ENCODE data around the gene ZNF281. TPM values are rescaled to one million over a fixed set of nuclear protein-coding genes. Genes with fewer than 3 reads are reported as not detected.

ZNF281 gene
- polyA plus RNA-seq, 1 donor (not counting 4 experiments of a cell fraction or from before 2014, with no cell fraction given), result 14.7 TPM

DNA sequence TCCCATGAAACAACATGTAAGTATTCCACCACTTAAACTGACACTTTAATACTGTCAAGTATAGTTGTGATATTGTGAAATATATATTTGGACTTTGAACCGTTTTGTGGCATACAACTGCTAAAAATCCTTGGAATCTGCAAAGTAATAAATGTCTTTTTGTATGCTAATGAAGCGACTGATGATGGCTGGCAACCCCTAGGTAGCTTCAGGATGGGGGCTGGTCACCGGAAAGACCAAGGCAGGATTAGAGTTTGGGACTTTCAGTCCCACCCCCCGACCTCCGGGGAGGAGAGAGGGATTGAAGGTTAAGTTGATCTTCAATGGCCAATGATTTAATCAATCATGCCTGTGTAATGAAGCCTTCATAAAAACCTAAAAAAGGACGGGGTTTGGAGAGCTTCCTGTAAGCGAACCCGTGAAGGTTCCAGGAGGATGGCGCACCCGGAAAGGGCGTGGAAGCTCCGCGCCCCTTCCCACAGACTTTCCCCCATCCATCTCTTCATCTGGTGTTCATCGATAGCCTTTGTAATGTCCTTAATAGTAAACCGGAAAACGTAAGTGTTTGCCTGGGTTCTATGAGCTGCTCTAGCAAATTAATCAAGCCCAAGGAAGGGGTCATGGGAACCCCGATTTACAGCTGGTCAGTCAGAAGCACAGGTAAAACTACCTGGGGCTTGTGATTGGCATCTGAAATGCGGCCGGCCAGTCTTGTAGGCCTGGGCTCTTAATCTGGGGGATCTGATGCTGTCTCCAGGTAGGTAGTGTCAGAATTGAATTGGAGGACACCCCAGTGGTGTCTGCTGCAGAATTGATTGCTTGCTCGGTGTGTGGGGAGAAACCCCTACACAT, 1.8 kb upstream of the ZNF281 start:
- H3K79me2 ChIP-seq (ENCODE audit: control insufficient read depth, insufficient read depth, low read length), result peaks cover 32% of the 10 kb centered on the region
- H4K20me1 ChIP-seq (ENCODE audit: control insufficient read depth, extremely low read depth, insufficient read depth, low read length), result no peaks in the 10 kb centered on the region
- no peaks in the 10 kb centered on the region for H3K9me3 ChIP-seq (ENCODE audit: control insufficient read depth, low read depth, low read length)
- no peak overlapping the region for H3K4me2 ChIP-seq (ENCODE audit: control insufficient read depth, extremely low read depth, insufficient read depth, low read depth, low read length)
- peaks cover 42% of the 10 kb centered on the region for H3K4me1 ChIP-seq (ENCODE audit: control insufficient read depth, extremely low read depth, insufficient read depth, low read length)
- no peaks in the 10 kb centered on the region for H3K9me1 ChIP-seq (ENCODE audit: control insufficient read depth, extremely low read depth, insufficient read depth, low read length)
- peaks cover 5 to 10% of the 10 kb centered on the region in 2 experiments for H3K36me3 ChIP-seq (ENCODE audit: control insufficient read depth in 2 of 2, extremely low read depth in 1 of 2, insufficient read depth in 2 of 2, low read length in 2 of 2)
- dilution Hi-C loops (cut with MboI; ENCODE audit: extremely low pct_ligation_motif_present, low sequenced_read_pairs), result no loop called here
- TF ChIP-seq EZH2 (IDR thresholded peaks at IDR 0.05; ENCODE audit: low read length), result no peak
- TF ChIP-seq, protein P1, sequence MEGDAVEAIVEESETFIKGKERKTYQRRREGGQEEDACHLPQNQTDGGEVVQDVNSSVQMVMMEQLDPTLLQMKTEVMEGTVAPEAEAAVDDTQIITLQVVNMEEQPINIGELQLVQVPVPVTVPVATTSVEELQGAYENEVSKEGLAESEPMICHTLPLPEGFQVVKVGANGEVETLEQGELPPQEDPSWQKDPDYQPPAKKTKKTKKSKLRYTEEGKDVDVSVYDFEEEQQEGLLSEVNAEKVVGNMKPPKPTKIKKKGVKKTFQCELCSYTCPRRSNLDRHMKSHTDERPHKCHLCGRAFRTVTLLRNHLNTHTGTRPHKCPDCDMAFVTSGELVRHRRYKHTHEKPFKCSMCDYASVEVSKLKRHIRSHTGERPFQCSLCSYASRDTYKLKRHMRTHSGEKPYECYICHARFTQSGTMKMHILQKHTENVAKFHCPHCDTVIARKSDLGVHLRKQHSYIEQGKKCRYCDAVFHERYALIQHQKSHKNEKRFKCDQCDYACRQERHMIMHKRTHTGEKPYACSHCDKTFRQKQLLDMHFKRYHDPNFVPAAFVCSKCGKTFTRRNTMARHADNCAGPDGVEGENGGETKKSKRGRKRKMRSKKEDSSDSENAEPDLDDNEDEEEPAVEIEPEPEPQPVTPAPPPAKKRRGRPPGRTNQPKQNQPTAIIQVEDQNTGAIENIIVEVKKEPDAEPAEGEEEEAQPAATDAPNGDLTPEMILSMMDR (optimal IDR thresholded peaks at IDR 0.05 in 1 of 3, IDR thresholded peaks at IDR 0.05 in 1 of 3, conservative IDR thresholded peaks at IDR 0.05 in 1 of 3; ENCODE audit: extremely low read depth in 1 of 3, insufficient read depth in 2 of 3, low read length in 3 of 3), result no peak
- no peak for FAIRE-seq
- no peak for DNase-seq (ENCODE audit: low read depth, low spot score)
- no peak overlapping the region for H3K27ac ChIP-seq (ENCODE audit: control insufficient read depth, insufficient read depth, low read length)
- H3K4me3 ChIP-seq (ENCODE audit: control insufficient read depth in 2 of 3, extremely low read depth in 1 of 3, insufficient read depth in 2 of 3, low read depth in 1 of 3, low read length in 3 of 3), result no peak overlapping the region
- no peak overlapping the region for H3K9ac ChIP-seq (ENCODE audit: control insufficient read depth, extremely low read depth, insufficient read depth, low read length)
- no peaks in the 10 kb centered on the region for H3K27me3 ChIP-seq (ENCODE audit: control insufficient read depth, extremely low read depth, insufficient read depth, low read length)
- no peak overlapping the region for H2AFZ ChIP-seq (ENCODE audit: control insufficient read depth, low read length)

DNA sequence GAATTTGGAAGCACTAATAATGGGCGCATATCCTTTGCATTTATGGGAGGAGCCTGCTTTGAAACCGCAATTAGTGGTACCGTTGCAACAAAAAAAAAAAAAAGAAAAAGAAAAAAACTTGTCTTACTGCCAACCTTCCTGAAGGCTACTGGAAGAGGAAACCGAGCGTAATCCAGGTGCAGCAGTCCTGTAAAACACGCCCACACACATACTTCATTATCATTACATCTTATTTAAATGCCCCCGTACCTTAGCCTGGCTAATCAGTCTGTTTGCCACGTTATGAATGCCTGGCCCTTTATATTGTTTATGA, 686 bp upstream of the ZNF281 start:
- peak; percentile 57 for FAIRE-seq
- H2AFZ ChIP-seq (ENCODE audit: control insufficient read depth, low read length), result no peak overlapping the region
- H3K4me1 ChIP-seq (ENCODE audit: control insufficient read depth, extremely low read depth, insufficient read depth, low read length), result peaks cover 42% of the 10 kb centered on the region
- H3K9ac ChIP-seq (ENCODE audit: control insufficient read depth, extremely low read depth, insufficient read depth, low read length), result peak overlapping the region; percentile 91
- H3K79me2 ChIP-seq (ENCODE audit: control insufficient read depth, insufficient read depth, low read length), result peaks cover 43% of the 10 kb centered on the region
- dilution Hi-C loops (cut with MboI; ENCODE audit: extremely low pct_ligation_motif_present, low sequenced_read_pairs), result no loop called here
- H3K27ac ChIP-seq (ENCODE audit: control insufficient read depth, insufficient read depth, low read length), result peak overlapping the region; percentile 69
- no peaks in the 10 kb centered on the region for H3K9me1 ChIP-seq (ENCODE audit: control insufficient read depth, extremely low read depth, insufficient read depth, low read length)
- H3K9me3 ChIP-seq (ENCODE audit: control insufficient read depth, low read depth, low read length), result no peaks in the 10 kb centered on the region
- no peaks in the 10 kb centered on the region for H4K20me1 ChIP-seq (ENCODE audit: control insufficient read depth, extremely low read depth, insufficient read depth, low read length)
- peaks cover 5 to 10% of the 10 kb centered on the region in 2 experiments for H3K36me3 ChIP-seq (ENCODE audit: control insufficient read depth in 2 of 2, extremely low read depth in 1 of 2, insufficient read depth in 2 of 2, low read length in 2 of 2)
- no peaks in the 10 kb centered on the region for H3K27me3 ChIP-seq (ENCODE audit: control insufficient read depth, extremely low read depth, insufficient read depth, low read length)
- H3K4me2 ChIP-seq (ENCODE audit: control insufficient read depth, extremely low read depth, insufficient read depth, low read depth, low read length), result peak overlapping the region; percentile 85
- H3K4me3 ChIP-seq (ENCODE audit: control insufficient read depth in 2 of 3, extremely low read depth in 1 of 3, insufficient read depth in 2 of 3, low read depth in 1 of 3, low read length in 3 of 3), result peak overlapping the region in 2 of 3 experiments; percentile 81 to 88
- no peak for TF ChIP-seq EZH2 (IDR thresholded peaks at IDR 0.05; ENCODE audit: low read length)
- TF ChIP-seq, protein P1 (optimal IDR thresholded peaks at IDR 0.05 in 1 of 3, IDR thresholded peaks at IDR 0.05 in 1 of 3, conservative IDR thresholded peaks at IDR 0.05 in 1 of 3; ENCODE audit: extremely low read depth in 1 of 3, insufficient read depth in 2 of 3, low read length in 3 of 3), result no peak
- DNase-seq (ENCODE audit: low read depth, low spot score), result peak; percentile 77
